ENCODE measurements around the gene SNX3. TPM values are rescaled to one million over a fixed set of nuclear protein-coding genes. Genes with fewer than 3 reads are reported as not detected.
A peak's percentile ranks its signal among the peaks of the same experiment; 100 is the strongest.
"Not testable (repeated sequence)": the region's sequence is repeated elsewhere in the genome, so short reads cannot be mapped to it uniquely, and the experiment has no call there.

The SNX3 gene
- total RNA-seq, 1 donor from 2014 or later = 122 TPM

DNA sequence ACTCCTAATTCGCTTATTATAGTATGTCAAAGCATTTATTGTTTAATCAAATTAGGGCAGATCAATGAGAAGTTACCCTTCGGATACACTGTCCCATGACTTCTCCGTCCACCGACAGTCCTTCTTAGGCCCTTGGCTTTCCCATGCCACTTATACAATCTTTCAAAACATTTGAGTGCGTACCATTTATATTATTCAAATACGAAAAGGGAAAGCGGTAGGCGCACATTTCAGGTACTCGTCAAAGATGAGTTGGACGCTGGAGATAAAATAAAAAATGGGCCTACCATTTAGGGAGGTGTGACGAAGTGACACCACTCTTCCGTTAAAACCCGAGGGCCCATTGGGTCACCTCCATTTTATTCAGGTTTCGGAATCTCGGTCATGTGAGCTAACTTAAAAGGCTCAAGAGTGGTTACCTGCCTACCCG lies 33.5 kb upstream of the SNX3 start:
- Histone ChIP-seq H3K4me1 (peaks cover 10% of the 10 kb centered on the region), H3K36me3 (no peaks in the 10 kb centered on the region), H3K27ac (no peak overlapping the region), H3K4me3 (peak overlapping the region; percentile 84), H3K79me2 (ENCODE audit: low read depth) (peaks cover 4% of the 10 kb centered on the region), H3F3A (ENCODE audit: low read depth) (peaks cover 8% of the 10 kb centered on the region), H4K20me1 (ENCODE audit: low read depth) (no peaks in the 10 kb centered on the region), H3K9me3 (ENCODE audit: low read depth) (no peaks in the 10 kb centered on the region), H3K27me3 (no peaks in the 10 kb centered on the region), H3K9ac (no peak overlapping the region), H2AFZ (replicated peaks) (peak overlapping the region; percentile 99), H3K4me2 (peak overlapping the region; percentile 93)
- peak overlapping the region; percentile 97 for H3K4me3 Mint-ChIP-seq
- H3K4me1 Mint-ChIP-seq = peaks cover 11% of the 10 kb centered on the region
- TF ChIP-seq, protein P1, sequence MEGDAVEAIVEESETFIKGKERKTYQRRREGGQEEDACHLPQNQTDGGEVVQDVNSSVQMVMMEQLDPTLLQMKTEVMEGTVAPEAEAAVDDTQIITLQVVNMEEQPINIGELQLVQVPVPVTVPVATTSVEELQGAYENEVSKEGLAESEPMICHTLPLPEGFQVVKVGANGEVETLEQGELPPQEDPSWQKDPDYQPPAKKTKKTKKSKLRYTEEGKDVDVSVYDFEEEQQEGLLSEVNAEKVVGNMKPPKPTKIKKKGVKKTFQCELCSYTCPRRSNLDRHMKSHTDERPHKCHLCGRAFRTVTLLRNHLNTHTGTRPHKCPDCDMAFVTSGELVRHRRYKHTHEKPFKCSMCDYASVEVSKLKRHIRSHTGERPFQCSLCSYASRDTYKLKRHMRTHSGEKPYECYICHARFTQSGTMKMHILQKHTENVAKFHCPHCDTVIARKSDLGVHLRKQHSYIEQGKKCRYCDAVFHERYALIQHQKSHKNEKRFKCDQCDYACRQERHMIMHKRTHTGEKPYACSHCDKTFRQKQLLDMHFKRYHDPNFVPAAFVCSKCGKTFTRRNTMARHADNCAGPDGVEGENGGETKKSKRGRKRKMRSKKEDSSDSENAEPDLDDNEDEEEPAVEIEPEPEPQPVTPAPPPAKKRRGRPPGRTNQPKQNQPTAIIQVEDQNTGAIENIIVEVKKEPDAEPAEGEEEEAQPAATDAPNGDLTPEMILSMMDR (IDR thresholded peaks at IDR 0.05) = no peak
- TF ChIP-seq EZH2phosphoT487 (IDR thresholded peaks at IDR 0.05) (no peak), EZH2 (IDR thresholded peaks at IDR 0.05) (no peak)
- no peaks in the 10 kb centered on the region for H3K36me3 Mint-ChIP-seq
- DNase-seq (ENCODE audit: low spot score) = no peak
- no peak overlapping the region for H3K27ac Mint-ChIP-seq
- H3K27me3 Mint-ChIP-seq (ENCODE audit: insufficient read depth, low read depth) = peaks cover 12% of the 10 kb centered on the region
- no peaks in the 10 kb centered on the region for H3K9me3 Mint-ChIP-seq

DNA sequence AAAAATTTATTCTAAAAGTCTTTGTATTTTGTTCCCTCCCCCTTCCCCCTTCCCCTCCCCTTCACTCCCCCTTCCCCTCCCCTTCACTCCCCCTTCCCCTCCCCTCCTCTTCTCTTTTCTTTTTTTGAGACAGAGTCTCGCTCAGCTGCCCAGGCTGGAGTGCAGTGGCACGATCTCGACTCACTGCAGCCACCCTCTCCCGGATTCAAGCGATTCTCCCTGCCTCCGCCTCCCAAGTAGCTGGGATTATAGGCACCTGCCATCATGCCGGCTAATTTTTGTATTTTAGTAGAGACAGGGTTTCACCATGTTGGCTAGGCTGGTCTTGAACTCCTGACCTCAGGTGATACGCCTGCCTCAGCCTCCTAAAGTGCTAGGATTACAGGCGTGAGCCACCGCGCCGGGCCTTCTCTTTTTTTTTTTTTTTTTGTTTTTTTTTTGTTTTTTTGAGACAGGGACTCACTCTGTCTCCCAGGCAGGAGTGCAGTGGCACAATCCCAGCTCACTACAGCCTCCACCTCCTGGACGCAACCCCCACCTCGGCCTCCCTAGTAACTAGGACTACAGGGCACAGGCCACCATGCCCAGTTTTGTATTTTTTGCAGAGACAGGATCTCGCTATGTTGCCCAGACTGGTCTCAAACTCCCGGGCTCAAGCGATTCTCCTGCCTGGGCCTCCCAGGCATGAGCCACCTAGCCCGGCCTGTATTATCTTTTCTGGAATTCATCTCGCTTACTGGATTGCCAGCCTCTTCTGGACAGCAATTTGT lies 32.9 kb upstream of the SNX3 start:
- H3K36me3 ChIP-seq = no peaks in the 10 kb centered on the region
- no peaks in the 10 kb centered on the region for H4K20me1 ChIP-seq (ENCODE audit: low read depth)
- Mint-ChIP-seq H3K27me3 (ENCODE audit: insufficient read depth, low read depth) (peaks cover 13% of the 10 kb centered on the region), H3K27ac (no peak overlapping the region), H3K4me3 (peak overlapping the region; percentile 97), H3K4me1 (peaks cover 11% of the 10 kb centered on the region), H3K9me3 (no peaks in the 10 kb centered on the region), H3K36me3 (no peaks in the 10 kb centered on the region)
- no peaks in the 10 kb centered on the region for H3K27me3 ChIP-seq
- H3K27ac ChIP-seq = no peak overlapping the region
- peaks cover 4% of the 10 kb centered on the region for H3K79me2 ChIP-seq (ENCODE audit: low read depth)
- H3K4me2 ChIP-seq = peak overlapping the region; percentile 93
- H3F3A ChIP-seq (ENCODE audit: low read depth) = peaks cover 8% of the 10 kb centered on the region
- H3K4me1 ChIP-seq = peaks cover 10% of the 10 kb centered on the region
- TF ChIP-seq, protein P1 (IDR thresholded peaks at IDR 0.05) = no peak
- no peaks in the 10 kb centered on the region for H3K9me3 ChIP-seq (ENCODE audit: low read depth)
- H2AFZ ChIP-seq (replicated peaks) = peak overlapping the region; percentile 99
- no peak overlapping the region for H3K9ac ChIP-seq
- no peak for DNase-seq (ENCODE audit: low spot score)
- peak overlapping the region; percentile 84 for H3K4me3 ChIP-seq

DNA sequence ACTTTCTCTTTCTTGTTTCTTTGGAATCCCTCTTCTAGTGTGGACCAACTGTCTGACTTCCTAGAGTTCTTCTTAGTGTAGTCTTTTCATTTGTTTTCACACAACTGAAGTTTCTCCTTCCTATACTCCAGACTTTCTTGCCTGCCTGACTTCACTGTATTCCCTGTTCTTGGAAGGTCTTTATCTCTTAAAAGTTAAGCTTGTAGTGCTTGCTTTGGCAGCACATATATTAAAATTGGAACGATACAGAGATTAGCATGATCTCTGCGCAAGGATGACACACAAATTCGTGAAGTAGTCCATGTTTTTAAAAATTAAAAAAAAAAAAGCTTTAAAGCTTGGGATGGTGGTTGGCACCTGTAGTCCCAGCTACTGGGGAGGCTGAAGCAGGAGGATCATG lies 31.7 kb upstream of the SNX3 start:
- H3K9me3 Mint-ChIP-seq; H2AFZ ChIP-seq (replicated peaks); H3K36me3 Mint-ChIP-seq; H3K79me2 ChIP-seq (ENCODE audit: low read depth); DNase-seq (ENCODE audit: low spot score); H3K27ac ChIP-seq; H3K9ac ChIP-seq; H3K36me3 ChIP-seq; H3K4me3 ChIP-seq; H3K4me2 ChIP-seq; H3K27ac Mint-ChIP-seq; H3K27me3 ChIP-seq; H3K4me3 Mint-ChIP-seq; H3F3A ChIP-seq (ENCODE audit: low read depth); H4K20me1 ChIP-seq (ENCODE audit: low read depth); H3K9me3 ChIP-seq (ENCODE audit: low read depth): not testable (repeated sequence)
- Mint-ChIP-seq H3K4me1 (peaks cover 11% of the 10 kb centered on the region), H3K27me3 (ENCODE audit: insufficient read depth, low read depth) (peaks cover 11% of the 10 kb centered on the region)
- peaks cover 10% of the 10 kb centered on the region for H3K4me1 ChIP-seq

DNA sequence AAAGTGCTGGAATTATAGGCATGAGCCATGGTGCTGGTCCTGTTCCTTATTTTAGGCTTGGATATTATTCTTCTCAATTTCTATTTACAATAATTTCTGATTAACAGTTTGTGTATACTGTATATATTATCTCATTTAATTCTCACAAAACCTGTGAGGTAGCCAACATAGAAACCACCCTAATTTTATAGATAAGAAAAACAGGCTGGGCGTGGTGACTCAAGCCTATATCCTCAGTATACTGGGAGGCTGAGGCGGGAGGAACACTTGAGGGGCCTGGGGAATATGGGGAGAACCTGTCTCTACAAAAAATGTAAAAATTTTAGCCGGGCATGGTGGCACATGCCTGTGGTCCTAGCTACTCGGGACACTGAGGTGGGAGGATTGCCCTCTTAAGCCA lies 30.3 kb upstream of the SNX3 start:
- H3K27me3 Mint-ChIP-seq (ENCODE audit: insufficient read depth, low read depth) = peaks cover 11% of the 10 kb centered on the region

More for the DNA sequence above, 30.3 kb upstream of the SNX3 start:
- peaks cover 8% of the 10 kb centered on the region for H3F3A ChIP-seq (ENCODE audit: low read depth)
- no peak overlapping the region for H3K27ac Mint-ChIP-seq
- H3K9ac ChIP-seq = no peak overlapping the region
- DNase-seq (ENCODE audit: low spot score) = no peak
- no peaks in the 10 kb centered on the region for H3K9me3 Mint-ChIP-seq
- H3K79me2 ChIP-seq (ENCODE audit: low read depth) = peaks cover 4% of the 10 kb centered on the region
- no peak overlapping the region for H3K4me3 Mint-ChIP-seq
- H3K9me3 ChIP-seq (ENCODE audit: low read depth) = no peaks in the 10 kb centered on the region
- H3K27me3 ChIP-seq = no peaks in the 10 kb centered on the region
- H3K36me3 ChIP-seq = no peaks in the 10 kb centered on the region
- peaks cover 8% of the 10 kb centered on the region for H3K4me1 ChIP-seq
- H3K4me1 Mint-ChIP-seq = peaks cover 11% of the 10 kb centered on the region
- TF ChIP-seq, protein P1 (IDR thresholded peaks at IDR 0.05) = no peak
- TF ChIP-seq EZH2phosphoT487 (IDR thresholded peaks at IDR 0.05) (no peak), EZH2 (IDR thresholded peaks at IDR 0.05) (no peak)
- no peaks in the 10 kb centered on the region for H3K36me3 Mint-ChIP-seq
- no peak overlapping the region for H3K27ac ChIP-seq
- H2AFZ ChIP-seq (replicated peaks) = no peak overlapping the region
- H3K4me3 ChIP-seq = no peak overlapping the region
- H3K4me2 ChIP-seq = no peak overlapping the region
- H4K20me1 ChIP-seq (ENCODE audit: low read depth) = no peaks in the 10 kb centered on the region

Measured in neural progenitor cell (in vitro differentiated cells).